Calu3 (cell line): ENCODE measurements around the gene EEIG2. TPM values are rescaled to one million over a fixed set of nuclear protein-coding genes. Genes with fewer than 3 reads are reported as not detected.
A peak's percentile ranks its signal among the peaks of the same experiment; 100 is the strongest.

Source experiments
- BruUV-seq: library from RNA; stranded (reverse); fragments of 400-500 nt; replicated peaks from 2 replicates; lab custom pipeline; 2021; lab: Mats Ljungman, UMichigan
- CTCF ChIA-PET: fragments of 300-600 bp; sonication (Branson Sonifier 250); formaldehyde crosslinking; loops from one replicate; lab custom pipeline; 2022; ENCODE audit warnings: antibody characterized with exemption; lab: Charles Lee
- DNase-seq: peaks from one replicate; pipeline ENCODE4 v3.0.0; 2022
- H3K27ac Mint-ChIP-seq: one replicate; pipeline ENCODE4 v1.8.0; 2022; ENCODE audit warnings: mixed read lengths; ENCODE audit not compliant: unreplicated experiment
- H3K27me3 Mint-ChIP-seq: one replicate; pipeline ENCODE4 v1.8.0; 2022; ENCODE audit warnings: mixed read lengths; ENCODE audit not compliant: unreplicated experiment
- H3K36me3 Mint-ChIP-seq: one replicate; pipeline ENCODE4 v1.8.0; 2022; ENCODE audit warnings: mild to moderate bottlenecking, moderate library complexity, mixed read lengths; ENCODE audit not compliant: insufficient read depth, unreplicated experiment
- H3K4me1 Mint-ChIP-seq: one replicate; pipeline ENCODE4 v1.8.0; 2022; ENCODE audit warnings: mild to moderate bottlenecking, low read depth, mixed read lengths; ENCODE audit not compliant: unreplicated experiment
- H3K4me3 Mint-ChIP-seq: one replicate; pipeline ENCODE4 v1.8.0; 2022; ENCODE audit warnings: mild to moderate bottlenecking, low read depth, moderate library complexity, mixed read lengths; ENCODE audit not compliant: unreplicated experiment
- H3K9me3 Mint-ChIP-seq: one replicate; pipeline ENCODE4 v1.8.0; 2022; ENCODE audit warnings: low read depth, mixed read lengths; ENCODE audit not compliant: unreplicated experiment
- intact Hi-C: fragments of 100-400 bp; cut with micrococcal nuclease; formaldehyde crosslinking; loops from one replicate; pipeline ENCODE4 v1.10.0; 2022; ENCODE audit not compliant: unreplicated experiment
- total RNA-seq: library from RNA; stranded (reverse); gene quantifications from 2 replicates; pipeline ENCODE4 v1.2.3, GENCODE V29; 2022
- TF ChIP-seq, protein P1 (sequence below): fragments of 200-600 bp; IDR thresholded peaks from one replicate; pipeline ENCODE4 v1.8.0; 2022; ENCODE audit warnings: antibody characterized with exemption; ENCODE audit not compliant: unreplicated experiment

The EEIG2 gene
- total RNA-seq, 1 experiment from 2014 or later, result 13.6 TPM

DNA sequence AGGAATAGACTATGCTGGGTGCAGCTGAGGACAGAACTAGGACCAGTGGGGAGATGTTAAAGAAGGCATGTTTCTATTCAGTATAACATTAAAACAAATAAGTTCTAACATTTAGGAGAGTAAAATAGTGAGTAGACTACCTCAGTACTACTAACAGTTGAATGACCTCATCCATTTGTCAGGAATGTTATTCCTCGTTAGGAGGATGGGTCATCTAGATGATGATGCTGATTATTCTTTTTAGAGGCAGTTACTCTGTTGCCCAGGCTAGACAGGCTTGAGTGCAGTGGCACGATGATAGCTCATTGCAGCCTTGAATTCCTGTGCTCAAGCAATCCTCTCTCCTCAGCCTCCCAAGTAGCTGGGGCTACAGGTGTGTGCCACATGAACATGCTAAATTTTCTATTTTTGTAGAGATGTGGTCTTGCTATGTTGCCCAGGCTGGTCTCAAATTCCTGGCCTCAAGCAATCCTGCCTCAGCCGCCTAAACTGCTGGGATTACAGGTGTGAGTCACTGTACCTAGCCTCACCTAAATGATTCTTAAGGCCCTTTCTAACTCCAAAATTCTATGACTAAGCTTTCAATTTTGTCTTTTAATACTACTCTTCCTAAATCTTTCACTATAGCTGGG, 9.3 kb downstream of the EEIG2 start:
- Mint-ChIP-seq H3K4me3 (no peak overlapping the region), H3K36me3 (no peaks in the 10 kb centered on the region), H3K27ac (no peak overlapping the region), H3K27me3 (no peaks in the 10 kb centered on the region), H3K9me3 (no peaks in the 10 kb centered on the region), H3K4me1 (no peaks in the 10 kb centered on the region)
- no peak for DNase-seq
- intact Hi-C loops, result no loop called here
- TF ChIP-seq, protein P1, sequence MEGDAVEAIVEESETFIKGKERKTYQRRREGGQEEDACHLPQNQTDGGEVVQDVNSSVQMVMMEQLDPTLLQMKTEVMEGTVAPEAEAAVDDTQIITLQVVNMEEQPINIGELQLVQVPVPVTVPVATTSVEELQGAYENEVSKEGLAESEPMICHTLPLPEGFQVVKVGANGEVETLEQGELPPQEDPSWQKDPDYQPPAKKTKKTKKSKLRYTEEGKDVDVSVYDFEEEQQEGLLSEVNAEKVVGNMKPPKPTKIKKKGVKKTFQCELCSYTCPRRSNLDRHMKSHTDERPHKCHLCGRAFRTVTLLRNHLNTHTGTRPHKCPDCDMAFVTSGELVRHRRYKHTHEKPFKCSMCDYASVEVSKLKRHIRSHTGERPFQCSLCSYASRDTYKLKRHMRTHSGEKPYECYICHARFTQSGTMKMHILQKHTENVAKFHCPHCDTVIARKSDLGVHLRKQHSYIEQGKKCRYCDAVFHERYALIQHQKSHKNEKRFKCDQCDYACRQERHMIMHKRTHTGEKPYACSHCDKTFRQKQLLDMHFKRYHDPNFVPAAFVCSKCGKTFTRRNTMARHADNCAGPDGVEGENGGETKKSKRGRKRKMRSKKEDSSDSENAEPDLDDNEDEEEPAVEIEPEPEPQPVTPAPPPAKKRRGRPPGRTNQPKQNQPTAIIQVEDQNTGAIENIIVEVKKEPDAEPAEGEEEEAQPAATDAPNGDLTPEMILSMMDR, result no peak
- CTCF ChIA-PET, result interaction anchor here (0.6 kb wide), 1 partner anchor 55 kb away, joined by 5 read pairs; no protein-coding TSS in a partner anchor
- no TSS peak for BruUV-seq

DNA sequence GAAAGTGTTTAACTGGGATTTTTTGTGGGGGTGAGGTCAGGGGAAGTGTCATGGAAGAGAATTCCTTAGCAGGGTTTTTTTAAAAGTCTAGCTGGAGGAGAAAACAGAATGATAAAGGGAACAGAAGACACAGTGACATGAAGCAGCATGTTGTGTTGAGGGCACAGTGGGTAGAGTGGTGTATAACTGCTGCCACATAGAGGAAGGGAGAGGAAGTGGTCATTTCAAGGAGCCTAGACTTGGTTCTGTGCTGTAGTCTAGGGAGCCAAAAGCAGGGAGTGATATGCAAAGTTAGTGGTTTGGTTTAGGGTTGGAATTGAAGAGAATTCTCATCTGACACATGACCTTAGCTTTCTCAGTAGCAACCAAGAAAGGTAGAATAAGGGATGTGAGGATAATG, 10.2 kb downstream of the EEIG2 start:
- Mint-ChIP-seq H3K36me3 (no peaks in the 10 kb centered on the region), H3K27ac (no peak overlapping the region), H3K27me3 (no peaks in the 10 kb centered on the region), H3K4me3 (no peak overlapping the region), H3K4me1 (no peaks in the 10 kb centered on the region), H3K9me3 (no peaks in the 10 kb centered on the region)
- no TSS peak for BruUV-seq
- CTCF ChIA-PET, result no interaction called here
- DNase-seq, result no peak
- TF ChIP-seq, protein P1, result no peak
- intact Hi-C loops, result no loop called here

DNA sequence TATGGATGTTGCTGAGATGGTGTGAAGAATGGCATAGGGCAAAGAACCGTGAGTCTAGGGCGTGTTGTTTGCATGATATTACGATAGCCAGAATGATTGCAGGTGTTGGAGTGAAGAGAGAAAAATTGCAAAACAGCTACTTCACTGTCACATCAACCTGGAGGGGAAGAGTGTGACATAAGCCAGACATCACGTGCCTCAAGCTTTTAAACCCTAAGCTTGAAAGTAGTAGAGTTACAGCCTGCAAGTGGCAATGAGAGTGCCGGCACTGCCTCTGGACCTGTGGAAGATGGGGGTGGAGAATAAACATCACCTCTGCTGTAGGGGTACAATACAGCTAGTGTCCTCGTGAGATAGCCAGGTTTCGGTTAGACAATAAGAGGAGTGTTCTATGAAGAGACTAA, 11.1 kb downstream of the EEIG2 start:
- no peaks in the 10 kb centered on the region for H3K4me1 Mint-ChIP-seq
- intact Hi-C loops, result no loop called here
- CTCF ChIA-PET, result interaction anchor here (0.9 to 1.1 kb wide), 2 partner anchors 11 to 14 kb away, joined by 3 to 9 read pairs; partner anchors contain the start of gene EEIG2
- H3K9me3 Mint-ChIP-seq, result no peaks in the 10 kb centered on the region
- H3K27me3 Mint-ChIP-seq, result no peaks in the 10 kb centered on the region
- BruUV-seq, result no TSS peak
- peak; percentile 37 for DNase-seq
- no peak overlapping the region for H3K27ac Mint-ChIP-seq
- TF ChIP-seq, protein P1, result no peak
- no peaks in the 10 kb centered on the region for H3K36me3 Mint-ChIP-seq
- no peak overlapping the region for H3K4me3 Mint-ChIP-seq

DNA sequence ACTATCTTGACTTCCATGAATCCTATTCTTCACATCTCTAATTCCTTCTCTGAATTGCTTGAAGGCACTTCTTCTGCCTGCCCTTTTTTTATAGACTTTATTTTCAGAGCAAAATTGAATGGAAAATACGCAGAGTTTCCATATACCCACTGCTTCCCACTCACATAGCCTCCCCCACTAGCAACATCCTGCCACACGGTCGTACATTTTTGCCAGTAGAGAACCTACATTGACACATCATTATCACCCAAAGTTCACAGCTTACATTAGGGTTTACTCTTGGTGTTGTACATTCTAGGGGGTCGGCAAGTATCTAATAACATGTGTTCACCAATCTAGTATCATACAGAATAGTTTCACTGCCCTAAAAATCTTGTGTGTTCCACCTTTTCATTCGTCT, 12.3 kb downstream of the EEIG2 start:
- BruUV-seq, result no TSS peak
- H3K4me3 Mint-ChIP-seq, result no peak overlapping the region
- CTCF ChIA-PET, result no interaction called here

More for the DNA sequence above, 12.3 kb downstream of the EEIG2 start:
- Mint-ChIP-seq H3K9me3 (no peaks in the 10 kb centered on the region), H3K4me1 (no peaks in the 10 kb centered on the region), H3K27ac (no peak overlapping the region), H3K27me3 (no peaks in the 10 kb centered on the region), H3K36me3 (no peaks in the 10 kb centered on the region)
- TF ChIP-seq, protein P1, result no peak
- no peak for DNase-seq
- intact Hi-C loops, result no loop called here
